Hypothalamus (tissue), 51 donors: Measurements from ENCODE around the gene ITGB5.
A peak's percentile ranks its signal among the peaks of the same experiment; 100 is the strongest.

ENCODE experiments used
- DNase-seq, 51 donors: peaks; one replicate each; lab custom pipeline; 2025; lab: John Stamatoyannopoulos, UW

The ITGB5 gene

DNA sequence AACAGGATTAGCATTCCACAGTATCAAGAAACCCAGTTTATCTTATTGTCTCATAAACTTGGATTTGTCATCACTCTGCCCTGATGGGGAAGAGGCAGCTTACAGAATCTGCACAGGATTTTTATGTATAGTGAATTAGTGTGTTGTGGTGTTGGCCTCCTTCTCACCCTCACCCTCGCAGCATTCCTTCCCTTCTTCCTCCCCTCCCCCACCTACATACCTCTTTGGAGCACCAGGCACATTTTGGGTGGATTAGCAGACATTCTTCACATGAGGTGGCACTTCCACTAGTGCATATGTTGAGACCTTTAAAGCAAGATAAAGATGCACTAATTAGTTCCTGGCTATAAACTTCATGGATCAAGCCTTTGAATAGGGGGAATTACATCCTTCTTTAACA lies 13.9 kb downstream of the ITGB5 start:
- no peak for DNase-seq

DNA sequence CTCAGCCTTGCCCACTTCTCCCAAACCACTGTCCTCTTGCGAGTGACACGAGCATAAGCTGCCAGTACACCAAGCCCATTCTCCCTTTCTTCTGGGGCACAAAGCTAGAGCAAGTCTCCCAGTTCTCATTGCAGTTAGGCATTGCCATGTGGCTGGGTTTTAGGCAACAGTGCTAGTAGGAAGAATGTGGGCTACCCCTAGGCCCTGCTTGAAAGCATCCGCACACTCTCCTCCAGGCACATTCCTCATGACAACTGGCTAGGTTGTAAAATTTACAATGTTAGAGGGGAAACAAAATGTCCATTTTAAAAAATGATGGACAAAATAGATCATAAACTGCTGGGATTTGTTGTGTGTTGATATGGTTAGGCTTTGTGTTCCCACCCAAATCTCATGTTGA lies 19.7 kb downstream of the ITGB5 start:
- DNase-seq, result no peak

DNA sequence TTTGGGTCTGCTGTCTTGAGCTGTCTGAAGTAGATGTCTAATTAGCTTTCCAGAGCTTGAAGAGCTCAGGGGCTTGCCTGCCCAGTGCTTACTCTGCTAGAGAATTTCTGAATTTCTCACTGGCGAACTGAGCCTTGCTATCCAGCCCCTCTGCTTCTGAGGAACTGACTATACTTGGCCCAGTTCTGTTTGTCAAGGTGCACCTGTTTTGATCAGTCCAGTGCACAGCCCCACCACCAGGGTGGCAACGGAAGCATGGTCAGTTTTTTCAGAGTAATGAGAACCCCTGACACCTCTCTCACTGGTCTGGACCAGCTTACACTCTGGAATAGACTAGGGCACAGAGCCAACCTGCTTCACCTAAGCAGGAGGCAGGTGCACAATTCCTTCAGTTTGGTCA lies 25.2 kb downstream of the ITGB5 start:
- DNase-seq, result no peak

DNA sequence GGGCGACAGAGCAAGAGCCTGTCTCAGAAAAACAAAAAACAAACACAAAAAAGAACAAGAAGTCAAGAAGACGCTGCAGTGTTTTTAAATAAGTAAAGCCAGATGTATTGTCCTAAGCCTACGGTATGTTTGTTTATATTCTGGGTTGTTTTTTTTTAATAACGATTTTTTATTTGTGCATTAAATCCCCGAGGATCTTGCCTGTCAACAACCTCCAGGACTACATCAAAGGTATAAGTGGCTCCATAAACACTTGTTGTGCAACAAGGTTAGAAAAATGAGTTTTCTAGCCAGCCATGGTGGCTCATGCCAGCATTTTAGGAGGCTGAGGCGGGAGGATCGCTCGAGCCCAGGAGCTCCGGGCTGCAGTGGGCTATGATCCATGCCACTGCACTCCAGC lies 26.1 kb downstream of the ITGB5 start:
- DNase-seq, result no peak

DNA sequence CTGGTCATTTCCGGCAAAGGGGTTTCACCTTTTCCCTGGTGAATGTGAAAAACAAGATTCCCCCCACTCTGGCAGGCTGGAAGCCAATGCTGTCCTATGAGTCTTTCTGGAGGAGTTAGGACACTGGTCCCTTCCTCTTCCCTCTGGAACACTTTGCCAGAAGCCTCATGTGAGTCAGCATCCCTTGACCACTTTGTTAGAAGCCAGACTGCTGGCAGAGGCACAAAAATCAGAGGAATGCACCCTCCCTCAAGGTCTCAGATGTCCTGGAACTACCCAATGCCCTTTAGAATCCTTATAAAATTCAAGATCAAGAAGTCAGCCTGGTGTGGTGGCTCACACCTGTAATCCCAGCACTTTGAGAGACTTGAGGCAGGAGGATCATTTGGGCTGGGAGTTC lies 26.6 kb downstream of the ITGB5 start:
- peak in 8 of 51 donors; percentile 16 to 69 (median 23) for DNase-seq

DNA sequence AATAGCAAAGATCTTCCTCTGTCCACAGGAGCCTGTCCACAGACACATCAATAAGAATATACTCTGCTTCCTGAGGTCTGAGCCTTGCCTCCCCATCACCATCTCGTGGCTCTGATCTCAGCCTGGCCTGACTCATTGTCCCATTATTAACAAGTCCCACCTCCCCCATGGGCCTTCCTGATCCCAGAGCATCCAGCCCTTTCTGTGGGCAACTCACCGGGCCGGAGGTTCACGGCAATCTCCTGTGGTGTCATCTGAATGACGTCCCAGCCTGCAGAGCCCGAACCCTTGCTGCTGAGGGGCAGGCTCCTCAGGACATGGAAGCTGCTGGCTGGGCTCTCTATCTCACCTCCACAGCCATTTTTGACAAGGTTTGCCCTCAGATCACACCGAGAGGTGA lies 28.1 kb downstream of the ITGB5 start:
- DNase-seq, result no peak

DNA sequence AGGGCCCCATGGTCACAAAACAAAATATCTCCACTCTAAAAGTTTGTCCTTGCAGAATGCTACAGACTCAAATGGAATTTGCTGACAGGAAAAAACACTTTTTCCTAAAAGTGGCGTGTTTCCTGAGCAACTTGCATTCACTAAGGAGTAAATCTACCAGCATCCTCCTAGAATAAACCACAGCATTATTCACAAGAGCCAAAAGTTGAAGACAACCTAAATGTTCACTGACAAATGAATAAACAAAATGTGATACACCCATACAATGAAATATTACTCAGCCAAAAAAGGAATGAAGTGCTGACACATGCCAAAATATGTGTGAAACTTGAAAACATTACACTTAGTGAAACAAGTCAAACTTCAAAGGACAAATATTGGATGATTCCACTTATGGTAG lies 28.9 kb downstream of the ITGB5 start:
- no peak for DNase-seq

DNA sequence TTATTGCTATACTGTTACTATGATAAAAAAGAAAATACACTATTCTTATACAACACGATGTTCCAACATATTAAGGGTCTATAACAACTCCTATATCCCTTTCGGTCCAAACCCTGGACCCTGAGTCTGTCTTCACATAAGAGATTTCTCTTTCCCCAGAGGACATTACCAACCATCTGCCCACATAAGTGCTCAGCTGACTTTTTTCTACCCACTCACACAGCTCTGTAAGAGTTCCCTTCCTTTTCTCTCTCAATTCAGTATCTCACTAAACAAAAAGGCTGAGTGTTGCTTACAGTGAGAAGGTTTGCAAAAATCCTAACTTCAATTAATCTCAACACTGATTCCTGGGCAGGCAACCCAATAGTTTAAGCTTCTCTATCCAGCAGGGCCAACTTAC lies 30.5 kb downstream of the ITGB5 start:
- no peak for DNase-seq

DNA sequence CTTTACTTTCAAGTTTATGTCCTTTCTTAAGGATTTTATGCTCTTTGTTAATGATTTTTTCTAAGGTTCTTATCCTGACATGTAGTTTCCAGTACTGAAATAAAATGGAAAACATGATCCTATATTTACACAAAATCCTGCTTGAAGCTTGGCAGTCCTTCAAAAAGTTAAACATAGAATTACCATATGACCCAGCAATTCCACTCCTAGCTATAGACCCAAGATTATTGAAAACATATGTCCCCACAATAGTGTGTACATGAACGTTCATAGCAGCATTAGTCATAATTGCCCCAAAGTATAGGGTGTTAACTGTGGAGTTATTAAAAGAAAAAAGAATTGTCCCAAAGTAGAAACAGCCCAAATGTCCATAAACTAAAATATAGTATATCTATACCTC lies 33.2 kb downstream of the ITGB5 start:
- DNase-seq, result no peak

DNA sequence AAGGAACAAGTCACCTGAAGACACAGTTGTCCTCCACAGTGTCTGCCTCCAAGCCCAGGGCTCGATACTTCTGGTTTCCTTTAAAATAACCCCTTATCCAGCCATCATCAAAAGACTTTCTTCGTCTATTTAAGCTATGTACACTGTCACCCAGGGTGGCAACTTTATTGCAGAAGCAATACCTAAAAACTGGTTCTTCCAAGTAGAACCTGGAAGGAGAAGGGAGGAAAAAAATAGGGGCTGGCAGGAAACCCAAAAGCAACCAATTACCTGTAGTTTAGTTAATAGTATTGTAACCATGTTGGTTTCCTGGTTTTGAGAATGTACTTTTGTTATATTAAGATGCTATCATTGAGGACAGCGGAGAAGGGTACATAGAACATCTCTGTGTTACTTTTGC lies 33.7 kb downstream of the ITGB5 start:
- no peak for DNase-seq

DNA sequence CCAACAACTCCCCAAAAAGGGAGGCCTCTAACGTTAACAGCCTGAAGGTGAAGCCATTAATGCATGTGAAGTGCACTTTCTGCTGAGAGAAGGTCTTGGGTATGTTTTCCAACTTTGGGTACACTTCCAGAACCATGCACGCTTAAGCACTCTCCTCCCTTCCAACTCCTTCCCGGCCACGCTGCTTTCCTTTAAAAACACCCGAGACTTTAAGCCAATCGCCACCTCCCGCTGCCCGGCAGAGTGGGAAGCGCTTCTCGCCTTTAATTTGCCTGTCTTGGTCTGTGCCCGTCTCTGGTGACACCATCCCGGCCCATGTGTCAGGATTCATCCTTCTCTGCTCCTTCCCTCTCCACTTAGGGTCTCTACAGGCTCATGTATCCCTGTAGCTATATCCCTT lies 35.3 kb downstream of the ITGB5 start:
- no peak for DNase-seq

DNA sequence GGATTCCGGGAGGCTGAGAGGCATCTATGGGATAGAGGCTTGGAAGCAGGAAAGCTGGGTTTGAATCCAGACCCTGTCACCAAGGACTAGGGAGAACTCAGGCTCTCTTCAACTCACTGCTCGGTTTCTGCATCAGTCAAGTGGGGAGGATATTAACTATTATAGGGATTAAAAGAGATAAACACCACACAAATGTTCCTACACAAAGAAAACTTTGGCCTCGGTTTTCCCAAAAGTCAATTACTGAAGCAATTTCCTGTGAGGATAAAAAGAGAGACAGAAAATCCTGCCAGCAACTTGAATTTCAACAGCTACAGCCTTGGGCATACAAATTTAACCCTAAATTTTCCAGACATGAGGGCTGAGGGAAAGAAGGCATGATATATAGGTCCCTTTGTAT lies 36.0 kb downstream of the ITGB5 start:
- no peak for DNase-seq

DNA sequence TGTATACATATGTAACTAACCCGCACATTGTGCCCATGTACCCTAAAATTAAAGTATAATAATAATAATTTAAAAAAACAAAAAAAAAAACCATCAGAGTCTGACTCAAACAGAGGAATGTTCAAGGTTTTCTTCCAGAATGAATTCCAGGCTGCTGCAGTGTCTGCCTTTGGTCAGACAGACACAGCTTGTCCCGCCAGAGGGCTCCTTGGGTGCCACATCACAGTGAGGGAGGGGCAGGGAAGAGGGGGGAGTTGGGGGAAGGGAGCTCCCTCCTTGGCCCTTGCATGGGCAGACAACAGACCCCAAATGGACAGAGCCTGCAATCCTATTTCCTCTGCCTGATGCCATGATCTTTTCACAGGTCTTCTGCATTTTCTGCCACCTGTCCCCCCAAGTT lies 36.5 kb downstream of the ITGB5 start:
- DNase-seq, result peak in 3 of 51 donors; percentile 14 to 29 (median 18)

DNA sequence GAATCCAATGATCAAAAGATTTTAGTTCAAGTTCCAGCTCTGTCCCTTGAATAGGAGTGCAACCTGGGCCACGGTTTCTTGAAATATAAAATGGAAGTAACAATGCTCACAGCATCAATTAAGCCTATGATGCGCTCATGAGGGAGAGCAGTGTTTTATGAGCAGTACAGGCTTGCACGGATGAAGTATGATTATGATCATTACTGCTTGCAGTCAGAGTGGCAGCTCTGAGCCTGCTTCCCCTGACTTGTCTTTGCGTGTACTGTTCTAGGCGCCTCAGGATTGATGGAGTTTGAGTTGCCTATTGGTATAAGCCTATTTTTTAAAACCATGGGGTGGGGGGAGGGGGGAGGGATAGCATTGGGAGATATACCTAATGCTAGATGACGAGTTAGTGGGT lies 37.0 kb downstream of the ITGB5 start:
- DNase-seq, result no peak

DNA sequence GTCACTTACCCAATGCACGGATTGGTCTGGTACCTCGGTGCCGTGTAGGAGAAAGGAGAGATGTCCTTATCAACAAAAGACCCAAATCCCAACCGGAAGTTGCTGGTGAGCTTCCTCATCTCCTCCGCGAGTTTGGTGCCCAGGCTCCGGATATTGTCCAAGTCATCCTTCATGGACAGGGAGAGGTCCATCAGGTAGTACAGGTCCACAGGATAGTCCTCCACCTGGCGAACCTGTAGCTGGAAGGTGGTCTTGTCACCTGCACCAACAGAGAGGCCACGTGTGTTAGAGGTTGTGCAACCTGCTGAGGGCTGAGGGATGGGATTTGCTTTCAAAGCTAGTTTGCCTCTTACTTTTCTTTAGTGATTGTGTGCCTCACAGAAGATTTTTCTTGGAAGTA lies 38.9 kb downstream of the ITGB5 start:
- DNase-seq, result no peak

DNA sequence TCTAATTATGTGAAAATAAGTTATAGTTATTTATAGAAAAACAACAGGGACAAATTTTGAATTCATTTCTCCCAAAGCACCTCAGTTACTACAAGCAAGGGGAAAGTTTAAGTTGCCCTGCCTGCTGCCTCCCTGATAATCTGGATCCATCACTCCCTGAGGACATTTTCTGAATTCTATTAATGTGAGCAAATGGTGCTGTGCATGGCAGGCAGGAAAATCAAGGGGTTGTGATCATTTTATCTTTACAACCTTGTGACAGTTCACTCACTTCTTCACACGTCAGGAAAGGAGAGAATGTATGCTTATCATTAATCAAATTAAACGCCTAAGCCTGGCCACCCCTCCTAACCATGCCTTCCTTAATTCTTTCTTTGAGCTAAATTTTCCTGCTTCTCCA lies 39.3 kb downstream of the ITGB5 start:
- DNase-seq, result no peak

DNA sequence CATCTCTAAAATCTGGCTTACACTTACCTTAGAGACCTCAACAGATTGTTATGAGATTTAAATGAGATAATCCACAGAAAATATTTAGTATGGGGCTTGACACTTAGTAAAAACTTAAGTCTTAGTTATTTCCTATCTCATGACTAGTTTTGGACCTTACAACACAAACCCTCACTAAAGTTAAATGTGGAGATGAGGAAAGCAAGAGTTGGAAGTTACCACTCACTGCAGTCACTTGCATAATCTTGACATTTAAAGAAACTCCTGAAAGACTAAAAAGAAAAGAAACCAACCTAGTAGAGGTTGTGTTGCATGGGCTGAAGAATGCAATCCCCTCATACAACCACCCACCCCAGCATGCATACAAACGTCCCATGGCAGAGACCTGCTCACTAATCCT lies 40.1 kb downstream of the ITGB5 start:
- no peak for DNase-seq

DNA sequence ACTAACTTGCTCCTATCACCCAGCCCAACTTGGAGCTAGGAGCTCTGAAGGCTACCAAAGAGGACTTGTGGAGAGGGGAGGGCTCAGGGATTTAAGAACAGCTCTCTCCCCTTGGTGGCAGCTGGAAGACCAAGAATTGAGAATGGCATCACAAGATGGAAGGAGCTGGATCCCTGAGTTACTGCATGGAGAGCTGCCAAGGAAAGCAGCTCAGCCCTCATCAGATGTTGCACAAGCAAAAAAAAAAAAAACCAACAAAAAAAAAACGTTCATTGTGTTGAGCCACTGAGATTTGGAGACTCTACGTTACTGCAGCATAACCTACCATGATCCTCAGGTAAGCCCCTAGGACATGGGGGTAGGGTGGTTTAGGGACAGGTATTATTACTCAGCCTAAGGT lies 41.0 kb downstream of the ITGB5 start:
- DNase-seq, result no peak

DNA sequence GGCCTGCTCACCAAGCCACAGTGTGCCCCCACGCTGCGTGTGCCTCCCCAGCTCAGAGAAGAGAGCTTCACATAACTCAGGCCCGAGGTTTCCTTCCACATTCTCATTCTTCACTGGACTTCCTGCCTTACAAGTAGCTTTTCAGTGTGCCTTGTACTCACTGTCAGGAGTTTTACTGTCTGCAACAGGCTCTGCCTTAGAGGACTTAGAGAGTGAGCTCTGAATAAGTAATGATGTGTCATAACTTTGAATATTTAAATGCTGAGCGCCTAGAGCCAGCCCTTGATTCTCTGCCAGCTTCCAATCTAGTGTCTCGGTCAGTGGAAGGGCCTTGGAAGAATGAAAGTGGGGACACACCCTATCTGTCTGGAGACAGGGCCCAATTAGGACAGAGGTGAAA lies 41.8 kb downstream of the ITGB5 start:
- DNase-seq, result peak in 5 of 51 donors; percentile 11 to 52 (median 27)

DNA sequence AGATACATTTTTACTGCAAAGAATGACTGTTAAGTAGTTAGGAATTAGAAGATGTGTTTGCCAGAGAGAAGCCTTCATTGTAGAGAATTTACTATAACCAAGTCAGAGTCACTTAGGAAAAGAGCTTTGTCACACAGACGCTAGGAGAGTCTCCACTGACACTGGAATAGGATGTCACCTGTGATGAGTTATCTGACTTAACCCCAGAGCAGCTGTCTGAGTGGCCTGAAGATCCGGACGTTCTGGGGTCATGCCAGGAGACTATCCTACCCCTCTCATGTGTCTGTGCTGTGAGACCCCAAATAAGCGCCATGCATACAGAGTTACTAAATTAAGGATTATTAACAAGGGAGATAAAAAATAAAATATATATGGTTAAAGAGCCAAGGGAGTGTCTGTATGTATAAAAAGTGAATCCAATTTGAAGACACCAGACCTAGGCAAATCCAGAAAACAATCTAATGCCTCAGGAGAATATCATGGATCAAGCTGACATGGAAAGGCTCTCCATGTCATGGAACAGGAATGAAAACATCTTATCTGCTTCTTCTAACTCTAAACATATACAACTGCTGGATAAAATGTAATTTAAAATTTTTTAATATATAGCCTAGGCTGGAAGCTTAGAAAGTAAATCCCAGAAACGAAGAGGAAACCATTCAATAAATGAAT lies 43.5 kb downstream of the ITGB5 start:
- no peak for DNase-seq

DNA sequence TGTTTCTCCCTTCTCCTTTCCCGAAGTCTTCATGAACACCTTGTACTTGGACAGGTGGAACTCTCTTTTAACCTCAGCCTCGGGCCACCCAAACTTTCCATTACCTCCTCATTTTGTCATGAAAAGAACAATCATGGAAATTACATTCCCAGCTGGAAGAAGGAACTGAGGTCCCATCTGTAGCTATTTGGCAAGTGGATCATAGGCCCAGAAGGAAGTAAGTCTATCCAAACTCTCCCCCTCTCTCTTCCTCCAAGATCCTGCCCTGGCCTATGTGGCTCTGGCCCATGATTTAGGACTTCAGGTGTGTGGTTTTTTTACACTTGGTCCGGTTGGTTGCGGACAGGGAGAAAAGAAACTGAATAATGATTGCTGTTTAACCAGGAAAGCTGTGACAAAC lies 44.1 kb downstream of the ITGB5 start:
- no peak for DNase-seq

DNA sequence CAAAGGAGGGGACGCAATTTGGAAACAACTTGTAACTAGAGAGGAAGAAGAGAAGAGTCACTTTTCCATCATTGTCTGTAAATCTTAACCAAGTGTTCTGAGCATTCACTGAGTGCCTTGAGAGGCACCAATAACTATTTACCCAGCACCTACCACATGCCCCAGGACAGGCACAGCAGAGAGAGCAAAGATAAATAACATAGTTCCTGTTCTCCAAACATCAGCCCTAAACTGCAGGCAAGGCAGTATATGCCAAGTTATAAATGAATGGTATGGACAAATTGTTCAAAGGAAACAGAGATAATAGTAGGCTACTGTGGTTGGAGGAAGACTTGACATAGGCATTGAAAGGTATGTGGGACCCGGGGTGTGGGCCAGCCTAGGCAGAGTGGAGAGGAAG lies 45.6 kb downstream of the ITGB5 start:
- DNase-seq, result no peak

DNA sequence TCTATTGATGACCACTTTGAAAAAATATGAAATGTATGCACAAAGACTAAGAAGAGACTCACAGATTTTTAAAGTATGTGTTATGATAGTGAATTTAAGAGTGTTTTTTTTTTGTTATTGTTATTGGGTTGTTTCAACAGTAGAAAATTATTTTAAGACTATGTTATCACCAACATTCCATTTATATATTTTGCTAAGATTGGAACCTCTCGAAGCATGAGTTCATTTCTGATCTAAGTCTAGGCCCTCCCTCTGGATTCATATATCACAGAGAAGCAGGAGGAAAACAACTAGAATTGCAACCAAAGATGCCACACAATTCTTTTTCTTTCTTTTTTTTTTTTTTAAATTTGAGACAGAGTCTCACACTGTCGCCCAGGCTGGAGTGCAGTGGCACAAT lies 46.8 kb downstream of the ITGB5 start:
- no peak for DNase-seq
